AG04450 (cell line): Measurements from ENCODE around the gene TLR10. TPM values are rescaled to one million over a fixed set of nuclear protein-coding genes. Genes with fewer than 3 reads are reported as not detected.
A peak's percentile ranks its signal among the peaks of the same experiment; 100 is the strongest.

Experiments used
- CTCF ChIA-PET: fragments of 300-600, 350-600 bp; formaldehyde crosslinking; extraction: SDS; loops from one replicate; lab custom pipeline; 2022; ENCODE audit warnings: antibody characterized with exemption, inconsistent platforms; lab: Charles Lee
- POLR2A ChIA-PET: fragments of 350-600 bp; formaldehyde crosslinking; extraction: SDS; loops from one replicate; lab custom pipeline; 2021; ENCODE audit warnings: antibody characterized with exemption, inconsistent platforms; lab: Yijun Ruan, JAX
- DNase-seq: peaks from one replicate; pipeline ENCODE4 v3.0.0-alpha.2; 2011; ENCODE audit warnings: low read depth, low spot score
- H3K27ac ChIP-seq: one replicate; pipeline ENCODE4 v1.5.1; 2012; ENCODE audit warnings: low read depth, low read length, control low read depth
- H3K27me3 ChIP-seq: one replicate; pipeline ENCODE4 v1.6.0; 2012; ENCODE audit warnings: low read length; ENCODE audit not compliant: control insufficient read depth, insufficient read depth
- H3K4me3 ChIP-seq: 2 replicates; pipeline ENCODE4 v1.5.1; 2011; ENCODE audit warnings: mild to moderate bottlenecking, low read depth, low read length, control low read depth
- H3K9me3 ChIP-seq: 2 replicates; pipeline ENCODE4 v1.5.1; 2012; ENCODE audit warnings: low read length; ENCODE audit not compliant: control insufficient read depth, insufficient read depth
- polyA plus RNA-seq: library from polyadenylated mRNA; depleted of rRNA; stranded (reverse); fragments of >200 nt; gene quantifications from 2 replicates; pipeline ENCODE4 v1.2.3, GENCODE V29; 2011
- TF ChIP-seq, protein P1 (sequence below): IDR thresholded peaks from 2 replicates; pipeline ENCODE4 v1.5.1; 2011; ENCODE audit warnings: low read depth, low read length, control low read depth, inconsistent platforms

TLR10 gene
- polyA plus RNA-seq, 1 experiment = not detected

GRCh38 chr4:38759790-38760122 is 23.0 kb downstream of the TLR10 start:
- H3K27me3 ChIP-seq = no peaks in the 10 kb centered on the region
- H3K9me3 ChIP-seq = no peaks in the 10 kb centered on the region
- ChIA-PET CTCF (interaction anchor here (0.6 to 5.7 kb wide), 53 partner anchors 10 to 781 kb away, joined by 3 to 89 read pairs (median 4); partner anchors contain the start of genes FAM114A1, TLR1, TLR10 and TLR6), POLR2A (interaction anchor here (1.3 kb wide), 1 partner anchor 22 kb away, joined by 3 read pairs; no protein-coding TSS in a partner anchor)
- H3K4me3 ChIP-seq = no peak overlapping the region
- TF ChIP-seq, protein P1, sequence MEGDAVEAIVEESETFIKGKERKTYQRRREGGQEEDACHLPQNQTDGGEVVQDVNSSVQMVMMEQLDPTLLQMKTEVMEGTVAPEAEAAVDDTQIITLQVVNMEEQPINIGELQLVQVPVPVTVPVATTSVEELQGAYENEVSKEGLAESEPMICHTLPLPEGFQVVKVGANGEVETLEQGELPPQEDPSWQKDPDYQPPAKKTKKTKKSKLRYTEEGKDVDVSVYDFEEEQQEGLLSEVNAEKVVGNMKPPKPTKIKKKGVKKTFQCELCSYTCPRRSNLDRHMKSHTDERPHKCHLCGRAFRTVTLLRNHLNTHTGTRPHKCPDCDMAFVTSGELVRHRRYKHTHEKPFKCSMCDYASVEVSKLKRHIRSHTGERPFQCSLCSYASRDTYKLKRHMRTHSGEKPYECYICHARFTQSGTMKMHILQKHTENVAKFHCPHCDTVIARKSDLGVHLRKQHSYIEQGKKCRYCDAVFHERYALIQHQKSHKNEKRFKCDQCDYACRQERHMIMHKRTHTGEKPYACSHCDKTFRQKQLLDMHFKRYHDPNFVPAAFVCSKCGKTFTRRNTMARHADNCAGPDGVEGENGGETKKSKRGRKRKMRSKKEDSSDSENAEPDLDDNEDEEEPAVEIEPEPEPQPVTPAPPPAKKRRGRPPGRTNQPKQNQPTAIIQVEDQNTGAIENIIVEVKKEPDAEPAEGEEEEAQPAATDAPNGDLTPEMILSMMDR = no peak
- no peak overlapping the region for H3K27ac ChIP-seq
- DNase-seq = no peak

DNA sequence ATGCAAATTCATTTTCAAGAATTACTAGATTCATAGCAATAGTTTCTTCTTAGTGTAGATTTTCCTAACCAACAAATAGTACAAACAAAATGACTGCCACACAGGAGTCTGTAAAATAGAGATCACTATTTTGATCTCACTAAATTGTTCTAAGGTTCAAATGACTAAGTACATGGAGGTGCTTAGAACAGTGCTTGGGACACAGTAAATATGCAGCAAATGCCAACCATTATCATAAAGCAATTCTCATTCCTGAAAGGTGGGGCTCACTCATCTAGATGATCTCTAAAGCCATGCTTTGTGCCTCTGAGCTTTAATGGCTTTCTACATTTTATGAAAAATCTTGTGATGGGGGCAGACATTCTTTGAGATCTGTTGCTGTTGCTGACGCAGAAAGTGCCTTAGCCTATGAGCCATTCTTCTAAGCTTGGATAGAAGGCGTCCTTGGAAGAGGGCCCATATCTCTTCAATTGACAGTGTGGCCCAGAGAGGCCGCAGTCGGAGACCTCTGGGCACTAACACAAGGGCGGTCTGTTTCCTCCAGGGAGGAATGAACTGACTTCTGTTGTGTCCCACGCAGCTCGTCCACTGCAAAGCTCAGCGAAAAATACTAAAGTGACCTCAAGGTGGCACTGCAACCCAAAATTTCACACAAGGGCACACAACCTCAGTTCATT is 23.5 kb downstream of the TLR10 start:
- Histone ChIP-seq H3K9me3 (no peaks in the 10 kb centered on the region), H3K27me3 (no peaks in the 10 kb centered on the region), H3K4me3 (no peak overlapping the region), H3K27ac (no peak overlapping the region)
- DNase-seq = peak; percentile 30
- CTCF ChIA-PET = interaction anchor here (0.7 to 5.7 kb wide), 49 partner anchors 10 to 781 kb away, joined by 3 to 89 read pairs (median 4); partner anchors contain the start of genes FAM114A1, TLR1, TLR10 and TLR6
- TF ChIP-seq, protein P1 = peak; percentile 71
- POLR2A ChIA-PET = no interaction called here

GRCh38 chr4:38757945-38758600 is 24.7 kb downstream of the TLR10 start:
- CTCF ChIA-PET = interaction anchor here (0.7 to 5.7 kb wide), 8 partner anchors 25 to 578 kb away, joined by 3 to 89 read pairs (median 4); partner anchors contain the start of genes TLR10 and TLR6

GRCh38 chr4:38752941-38753806 is 29.6 kb downstream of the TLR10 start:
- H3K4me3 ChIP-seq = no peak overlapping the region

More at GRCh38 chr4:38757945-38758600, 24.7 kb downstream of the TLR10 start:
- POLR2A ChIA-PET = no interaction called here
- DNase-seq = no peak
- H3K4me3 ChIP-seq = no peak overlapping the region
- no peak overlapping the region for H3K27ac ChIP-seq
- TF ChIP-seq, protein P1 = no peak; the same call in 1 of the 2 replicates
- no peaks in the 10 kb centered on the region for H3K9me3 ChIP-seq
- H3K27me3 ChIP-seq = no peaks in the 10 kb centered on the region

More at GRCh38 chr4:38752941-38753806, 29.6 kb downstream of the TLR10 start:
- peak; percentile 96 for DNase-seq
- ChIA-PET POLR2A (no interaction called here), CTCF (no interaction called here)
- TF ChIP-seq, protein P1 = no peak
- Histone ChIP-seq H3K27ac (peak overlapping the region; percentile 75), H3K27me3 (no peaks in the 10 kb centered on the region), H3K9me3 (no peaks in the 10 kb centered on the region)
